ENCODE data around the gene DIDO1. TPM values are rescaled to one million over a fixed set of nuclear protein-coding genes. Genes with fewer than 3 reads are reported as not detected.

Gene DIDO1
- total RNA-seq, 2 donors from 2014 or later = 63.8 to 80.4 TPM

DNA sequence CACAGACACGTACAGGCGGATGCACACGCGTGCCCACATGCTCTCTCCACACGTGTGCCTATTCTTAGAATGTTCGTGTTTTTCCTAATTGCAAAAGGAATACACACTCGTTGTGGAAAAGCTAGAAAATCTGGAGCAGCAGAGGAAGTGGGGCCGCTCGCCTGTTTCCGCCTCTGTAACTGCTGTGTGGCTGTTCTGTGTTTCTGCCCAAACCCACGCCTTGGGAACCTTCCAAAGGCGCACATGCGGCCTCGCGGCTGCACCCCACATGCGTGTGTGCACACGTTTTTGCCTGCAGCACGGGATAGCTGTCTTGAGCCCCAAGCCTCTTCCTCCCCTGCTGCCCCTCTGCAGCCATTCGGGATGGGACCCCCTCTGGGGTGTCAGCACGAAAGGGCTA, 38.4 kb upstream of the DIDO1 start:
- TF ChIP-seq, protein P1, sequence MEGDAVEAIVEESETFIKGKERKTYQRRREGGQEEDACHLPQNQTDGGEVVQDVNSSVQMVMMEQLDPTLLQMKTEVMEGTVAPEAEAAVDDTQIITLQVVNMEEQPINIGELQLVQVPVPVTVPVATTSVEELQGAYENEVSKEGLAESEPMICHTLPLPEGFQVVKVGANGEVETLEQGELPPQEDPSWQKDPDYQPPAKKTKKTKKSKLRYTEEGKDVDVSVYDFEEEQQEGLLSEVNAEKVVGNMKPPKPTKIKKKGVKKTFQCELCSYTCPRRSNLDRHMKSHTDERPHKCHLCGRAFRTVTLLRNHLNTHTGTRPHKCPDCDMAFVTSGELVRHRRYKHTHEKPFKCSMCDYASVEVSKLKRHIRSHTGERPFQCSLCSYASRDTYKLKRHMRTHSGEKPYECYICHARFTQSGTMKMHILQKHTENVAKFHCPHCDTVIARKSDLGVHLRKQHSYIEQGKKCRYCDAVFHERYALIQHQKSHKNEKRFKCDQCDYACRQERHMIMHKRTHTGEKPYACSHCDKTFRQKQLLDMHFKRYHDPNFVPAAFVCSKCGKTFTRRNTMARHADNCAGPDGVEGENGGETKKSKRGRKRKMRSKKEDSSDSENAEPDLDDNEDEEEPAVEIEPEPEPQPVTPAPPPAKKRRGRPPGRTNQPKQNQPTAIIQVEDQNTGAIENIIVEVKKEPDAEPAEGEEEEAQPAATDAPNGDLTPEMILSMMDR (IDR thresholded peaks at IDR 0.05) = no peak
- Histone ChIP-seq H3K27me3 (replicated peaks; ENCODE audit: insufficient read depth) (no peaks in the 10 kb centered on the region), H3K36me3 (no peaks in the 10 kb centered on the region), H3K4me3 (no peak overlapping the region), H3K27ac (no peak overlapping the region), H3K9me3 (no peaks in the 10 kb centered on the region), H3K4me1 (ENCODE audit: control insufficient read depth in 1 of 2, low read depth in 2 of 2) (no peaks in the 10 kb centered on the region)
- ATAC-seq (ENCODE audit: insufficient number of reproducible peaks, low FRiP score, low read depth) (no peak), DNase-seq (ENCODE audit: low spot score) (no peak)

DNA sequence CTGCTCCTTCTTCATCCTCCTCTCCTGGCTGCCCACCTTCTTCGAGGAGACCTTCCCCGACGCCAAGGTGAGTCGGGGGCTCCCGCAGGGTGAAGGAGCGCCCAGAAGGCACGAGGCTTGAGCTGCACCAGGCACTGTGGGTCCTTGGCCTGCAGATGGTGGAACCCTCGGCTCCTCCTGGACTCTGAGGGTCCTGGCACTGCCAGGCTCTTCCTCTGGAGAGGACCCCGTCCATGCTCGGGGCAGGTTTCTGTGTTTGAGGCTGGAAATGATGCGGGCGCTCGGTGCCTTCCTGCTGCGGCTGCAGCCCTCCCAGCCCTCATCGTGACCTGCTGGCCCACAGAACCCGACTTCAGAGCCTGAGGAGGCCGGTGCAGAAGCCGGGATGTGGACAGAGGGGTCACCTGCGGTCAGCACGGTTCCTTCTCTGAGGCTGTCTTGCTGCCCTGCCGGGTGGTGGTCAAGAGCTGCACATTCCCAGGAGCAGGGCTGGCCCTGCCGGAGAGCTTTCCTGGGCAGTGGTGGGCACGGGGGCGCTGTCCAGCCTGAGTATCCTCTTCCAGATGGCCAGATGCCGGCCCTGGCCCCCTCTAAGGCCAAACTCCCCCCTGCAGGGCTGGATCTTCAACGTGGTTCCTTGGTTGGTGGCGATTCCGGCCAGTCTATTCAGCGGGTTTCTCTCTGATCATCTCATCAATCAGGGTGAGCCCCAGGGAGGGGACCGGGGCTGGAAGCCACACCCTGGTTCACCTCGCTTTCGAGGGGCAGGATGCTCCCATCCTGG, 37.5 kb upstream of the DIDO1 start:
- H3K36me3 ChIP-seq = no peaks in the 10 kb centered on the region
- no peak overlapping the region for H3K27ac ChIP-seq
- H3K9me3 ChIP-seq = no peaks in the 10 kb centered on the region
- TF ChIP-seq, protein P1 (IDR thresholded peaks at IDR 0.05) = no peak
- DNase-seq (ENCODE audit: low spot score) (no peak), ATAC-seq (ENCODE audit: insufficient number of reproducible peaks, low FRiP score, low read depth) (no peak)
- no peaks in the 10 kb centered on the region for H3K4me1 ChIP-seq (ENCODE audit: control insufficient read depth in 1 of 2, low read depth in 2 of 2)
- no peaks in the 10 kb centered on the region for H3K27me3 ChIP-seq (replicated peaks; ENCODE audit: insufficient read depth)
- no peak overlapping the region for H3K4me3 ChIP-seq

DNA sequence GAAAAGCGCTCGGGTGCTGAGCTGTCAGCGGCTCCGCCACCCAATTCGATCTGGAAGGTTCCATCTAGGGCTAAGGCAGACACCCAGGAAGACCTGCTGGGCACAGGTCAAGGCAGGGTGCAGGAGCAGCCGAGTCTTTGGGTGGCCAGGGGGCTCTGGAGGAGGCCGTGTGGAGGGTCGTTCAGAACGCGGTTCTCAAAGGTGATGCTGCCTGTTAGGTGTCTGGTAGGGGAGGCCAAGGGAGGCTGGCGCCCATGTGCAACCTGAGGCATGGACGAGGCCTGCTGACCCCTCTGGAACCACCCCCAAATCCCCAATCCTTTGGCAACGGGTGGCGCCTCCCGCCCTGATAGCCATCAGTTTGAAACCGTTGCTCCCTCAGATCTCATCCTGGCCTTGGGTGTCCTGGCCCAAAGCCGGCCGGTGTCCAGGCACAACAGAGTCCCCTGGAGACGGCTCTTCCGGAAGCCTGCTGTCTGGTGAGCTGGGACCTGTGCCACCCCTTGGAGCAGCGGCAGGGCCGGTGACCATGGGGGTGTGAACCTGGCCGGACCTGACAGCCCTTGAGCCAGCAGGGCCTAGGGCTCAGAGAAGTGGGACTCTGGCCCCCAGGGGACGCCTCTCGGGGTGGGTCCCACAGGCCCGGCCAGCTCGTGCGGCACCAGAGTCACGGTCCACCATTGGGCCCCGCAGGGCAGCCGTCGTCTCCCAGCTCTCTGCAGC, 36.7 kb upstream of the DIDO1 start:
- no peak for ATAC-seq (ENCODE audit: insufficient number of reproducible peaks, low FRiP score, low read depth)
- DNase-seq (ENCODE audit: low spot score) = no peak
- H3K9me3 ChIP-seq = no peaks in the 10 kb centered on the region
- no peaks in the 10 kb centered on the region for H3K36me3 ChIP-seq
- H3K27ac ChIP-seq = no peak overlapping the region
- no peaks in the 10 kb centered on the region for H3K27me3 ChIP-seq (replicated peaks; ENCODE audit: insufficient read depth)
- no peak overlapping the region for H3K4me3 ChIP-seq
- TF ChIP-seq, protein P1 (IDR thresholded peaks at IDR 0.05) = no peak
- H3K4me1 ChIP-seq (ENCODE audit: control insufficient read depth in 1 of 2, low read depth in 2 of 2) = no peaks in the 10 kb centered on the region

DNA sequence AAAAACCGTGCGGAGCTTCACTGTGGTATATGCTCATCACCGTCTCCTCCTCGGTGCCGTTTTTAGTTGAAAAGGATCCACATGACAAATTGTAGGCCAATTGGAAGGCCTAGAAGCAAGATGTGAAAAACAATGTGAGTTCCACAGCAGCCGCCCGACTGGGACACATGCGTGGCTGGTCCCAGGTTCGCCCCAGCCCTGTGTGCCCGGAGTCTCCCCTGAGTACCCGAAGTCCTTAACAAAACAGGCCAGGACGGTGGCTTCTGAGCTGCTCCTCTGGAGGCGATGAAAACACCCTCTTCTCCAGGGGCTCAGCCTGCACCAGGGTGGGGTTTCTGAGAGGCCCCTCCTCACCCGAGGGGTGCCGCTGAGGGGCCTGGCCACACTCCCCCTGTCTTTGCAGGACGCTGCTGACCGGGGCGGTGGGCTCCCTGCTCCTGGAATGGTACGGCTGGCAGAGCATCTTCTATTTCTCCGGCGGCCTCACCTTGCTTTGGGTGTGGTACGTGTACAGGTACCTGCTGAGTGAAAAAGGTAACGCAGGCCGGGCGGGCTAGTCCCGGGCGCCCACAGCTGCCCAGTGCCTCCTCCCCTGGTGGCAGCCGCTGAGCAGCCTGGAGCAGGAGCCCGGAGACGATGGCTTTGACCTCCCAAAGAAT, 36.0 kb upstream of the DIDO1 start:
- ATAC-seq (ENCODE audit: insufficient number of reproducible peaks, low FRiP score, low read depth) (no peak), DNase-seq (ENCODE audit: low spot score) (no peak)
- Histone ChIP-seq H3K4me3 (no peak overlapping the region), H3K27me3 (replicated peaks; ENCODE audit: insufficient read depth) (no peaks in the 10 kb centered on the region), H3K4me1 (ENCODE audit: control insufficient read depth in 1 of 2, low read depth in 2 of 2) (no peaks in the 10 kb centered on the region), H3K27ac (no peak overlapping the region), H3K36me3 (no peaks in the 10 kb centered on the region), H3K9me3 (no peaks in the 10 kb centered on the region)
- TF ChIP-seq, protein P1 (IDR thresholded peaks at IDR 0.05) = no peak

DNA sequence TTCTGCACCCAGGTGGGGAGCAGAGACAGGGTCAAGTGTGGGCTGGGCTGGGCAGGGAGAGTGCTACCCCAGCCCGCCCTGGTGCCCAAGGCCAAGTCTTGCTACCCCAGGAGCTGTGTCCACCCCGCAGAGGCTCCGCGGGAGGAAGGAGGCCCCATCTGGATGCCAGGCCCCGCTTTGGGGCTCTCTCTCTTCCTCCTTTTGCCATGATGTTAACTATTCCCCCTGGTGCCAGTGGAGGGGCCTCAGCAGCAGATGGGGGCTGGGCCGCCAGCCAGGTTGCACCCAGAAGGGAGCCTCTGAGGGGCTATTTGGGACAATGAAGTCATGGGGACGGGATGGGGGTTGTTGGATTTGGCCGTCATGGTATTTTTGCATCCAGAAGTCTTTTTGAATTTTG, 35.5 kb upstream of the DIDO1 start:
- Histone ChIP-seq H3K36me3 (no peaks in the 10 kb centered on the region), H3K27ac (no peak overlapping the region), H3K27me3 (replicated peaks; ENCODE audit: insufficient read depth) (no peaks in the 10 kb centered on the region), H3K4me1 (ENCODE audit: control insufficient read depth in 1 of 2, low read depth in 2 of 2) (no peaks in the 10 kb centered on the region), H3K9me3 (no peaks in the 10 kb centered on the region), H3K4me3 (no peak overlapping the region)
- no peak for DNase-seq (ENCODE audit: low spot score)
- TF ChIP-seq, protein P1 (IDR thresholded peaks at IDR 0.05) = no peak
- ATAC-seq (ENCODE audit: insufficient number of reproducible peaks, low FRiP score, low read depth) = no peak

All from thoracic aorta (tissue), 2 donors.